ENCODE measurements around the gene CDC14B. TPM values are rescaled to one million over a fixed set of nuclear protein-coding genes. Genes with fewer than 3 reads are reported as not detected.

Gene CDC14B
- total RNA-seq, 1 experiment from 2014 or later = 28.4 TPM

GRCh38 chr9:96519095-96519494 lies 100.5 kb downstream of the CDC14B start:
- H3K36me3 Mint-ChIP-seq (ENCODE audit: insufficient read depth in 1 of 3, low read depth in 3 of 3) = peaks cover 23 to 33% (median 26%) of the 10 kb centered on the region in 3 experiments; a peak in 5 of 7 replicates
- Histone ChIP-seq H3K23ac (ENCODE audit: insufficient read length, low read depth, low read length) (no peak overlapping the region), H3T11ph (ENCODE audit: low read length) (no peak overlapping the region), H3K9ac (ENCODE audit: extremely low read depth, insufficient read length, low read length) (no peak overlapping the region), H3K4me1 (ENCODE audit: insufficient read depth, low read length) (no peaks in the 10 kb centered on the region), H3K23me2 (ENCODE audit: insufficient read length, low read depth, low read length, poor library complexity, severe bottlenecking) (no peaks in the 10 kb centered on the region), H3K56ac (ENCODE audit: insufficient read length, low read depth, low read length) (no peak overlapping the region), H2BK5ac (ENCODE audit: insufficient read length, low read length) (no peak overlapping the region), H4K5ac (ENCODE audit: insufficient read length, low read depth, low read length) (no peak overlapping the region), H2AFZ (ENCODE audit: low read length) (no peak overlapping the region), H2BK20ac (ENCODE audit: low read depth, low read length, poor library complexity, severe bottlenecking) (no peak overlapping the region), H3K18ac (ENCODE audit: insufficient read length, low read depth, low read length) (no peak overlapping the region), H2BK15ac (ENCODE audit: low read depth, low read length) (no peak overlapping the region), H4K20me1 (ENCODE audit: control insufficient read depth, insufficient read depth, insufficient read length) (no peaks in the 10 kb centered on the region), H3K79me1 (ENCODE audit: insufficient read depth, low read depth, low read length, poor library complexity, severe bottlenecking) (no peaks in the 10 kb centered on the region), H2BK12ac (ENCODE audit: insufficient read length, low read depth, low read length) (no peak overlapping the region), H3K79me2 (ENCODE audit: insufficient read depth, low read length) (no peaks in the 10 kb centered on the region), H4K8ac (replicated peaks; ENCODE audit: insufficient read length, low read depth, low read length) (no peak overlapping the region), H3K4me2 (ENCODE audit: insufficient read depth, insufficient read length, low read length) (no peak overlapping the region), H4K91ac (ENCODE audit: insufficient read length, low read depth, low read length) (no peak overlapping the region), H2BK120ac (ENCODE audit: low read depth, low read length, poor library complexity, severe bottlenecking) (no peak overlapping the region), H3K9me3 (ENCODE audit: control insufficient read depth, low read depth, low read length) (no peaks in the 10 kb centered on the region), H3K27me3 (ENCODE audit: insufficient read depth, low read length) (no peaks in the 10 kb centered on the region), H3K14ac (ENCODE audit: insufficient read depth, low read length) (no peak overlapping the region), H3K4ac (ENCODE audit: low read depth, low read length) (no peak overlapping the region), H2AK5ac (ENCODE audit: insufficient read length, low read length) (no peak overlapping the region), H3K27ac (ENCODE audit: insufficient read length, low read depth, low read length) (no peak overlapping the region)
- H3K4me3 Mint-ChIP-seq = no peak overlapping the region
- TF ChIP-seq, protein P1, sequence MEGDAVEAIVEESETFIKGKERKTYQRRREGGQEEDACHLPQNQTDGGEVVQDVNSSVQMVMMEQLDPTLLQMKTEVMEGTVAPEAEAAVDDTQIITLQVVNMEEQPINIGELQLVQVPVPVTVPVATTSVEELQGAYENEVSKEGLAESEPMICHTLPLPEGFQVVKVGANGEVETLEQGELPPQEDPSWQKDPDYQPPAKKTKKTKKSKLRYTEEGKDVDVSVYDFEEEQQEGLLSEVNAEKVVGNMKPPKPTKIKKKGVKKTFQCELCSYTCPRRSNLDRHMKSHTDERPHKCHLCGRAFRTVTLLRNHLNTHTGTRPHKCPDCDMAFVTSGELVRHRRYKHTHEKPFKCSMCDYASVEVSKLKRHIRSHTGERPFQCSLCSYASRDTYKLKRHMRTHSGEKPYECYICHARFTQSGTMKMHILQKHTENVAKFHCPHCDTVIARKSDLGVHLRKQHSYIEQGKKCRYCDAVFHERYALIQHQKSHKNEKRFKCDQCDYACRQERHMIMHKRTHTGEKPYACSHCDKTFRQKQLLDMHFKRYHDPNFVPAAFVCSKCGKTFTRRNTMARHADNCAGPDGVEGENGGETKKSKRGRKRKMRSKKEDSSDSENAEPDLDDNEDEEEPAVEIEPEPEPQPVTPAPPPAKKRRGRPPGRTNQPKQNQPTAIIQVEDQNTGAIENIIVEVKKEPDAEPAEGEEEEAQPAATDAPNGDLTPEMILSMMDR (conservative IDR thresholded peaks at IDR 0.05) = no peak
- no peaks in the 10 kb centered on the region for H3K27me3 Mint-ChIP-seq (ENCODE audit: low read depth)
- WGBS (ENCODE audit: extremely low coverage, insufficient read length, low lambda C conversion rate) = no CpG with 5 or more reads among the region's 7 CpGs
- no peak for DNase-seq
- H3K4me1 Mint-ChIP-seq = no peaks in the 10 kb centered on the region
- H3K9me3 Mint-ChIP-seq = no peaks in the 10 kb centered on the region
- no peak overlapping the region for H3K27ac Mint-ChIP-seq
